Raji (cell line): ENCODE data around the gene EEF1B2.

Experiments used
- POLR2A ChIP-seq: IDR thresholded peaks from 2 replicates; pipeline ENCODE4 v1.6.1; 2011; ENCODE audit warnings: low read depth, low read length, control low read depth; ENCODE audit not compliant: insufficient read depth

EEF1B2 gene

DNA sequence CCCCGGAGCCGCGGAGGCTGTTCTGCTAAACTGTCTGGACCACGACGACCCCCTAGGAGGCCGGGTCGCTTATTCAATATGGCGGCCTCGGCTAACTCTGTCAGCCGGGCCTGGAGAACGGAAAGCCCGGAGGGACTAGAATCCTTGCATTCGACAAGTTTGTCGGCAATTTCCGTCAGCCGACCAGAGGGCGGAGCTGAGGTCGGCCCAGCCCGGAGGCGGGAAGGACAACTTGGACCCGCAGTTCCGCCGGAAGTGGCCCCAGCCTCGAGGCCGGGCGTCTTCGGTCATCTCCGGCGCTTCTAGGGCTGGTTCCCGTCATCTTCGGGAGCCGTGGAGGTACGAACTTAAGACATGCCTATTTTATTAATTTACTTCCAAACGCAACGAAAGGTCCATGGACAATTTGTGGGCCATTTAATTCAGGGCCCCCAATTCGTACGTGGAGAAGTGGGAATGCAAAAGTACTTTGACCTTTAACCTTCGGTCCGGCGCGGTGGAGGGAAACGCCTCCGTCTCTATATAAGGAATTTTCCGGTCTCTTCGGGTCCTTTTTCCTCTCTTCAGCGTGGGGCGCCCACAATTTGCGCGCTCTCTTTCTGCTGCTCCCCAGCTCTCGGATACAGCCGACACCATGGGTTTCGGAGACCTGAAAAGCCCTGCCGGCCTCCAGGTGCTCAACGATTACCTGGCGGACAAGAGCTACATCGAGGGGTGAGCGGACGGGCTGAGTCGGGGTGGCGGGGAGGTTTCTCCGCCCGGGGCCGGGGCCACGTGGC, at the start of gene EEF1B2, which contains the start of gene NDUFS1:
Gene EEF1B2 (plus strand): TSS at position 550 of the 779 bp plus-strand sequence. CDS start 85 bp downstream, at position 635.
Gene NDUFS1 (minus strand): TSS at position 99 of the 779 bp plus-strand sequence. CDS start 5,766 bp downstream, outside the sequence.
- TF ChIP-seq POLR2A, result peak; percentile 71

- TF ChIP-seq POLR2A, result no peak
Observed at GRCh38 chr2:206112108-206112507, 47.6 kb upstream of the EEF1B2 start.

DNA sequence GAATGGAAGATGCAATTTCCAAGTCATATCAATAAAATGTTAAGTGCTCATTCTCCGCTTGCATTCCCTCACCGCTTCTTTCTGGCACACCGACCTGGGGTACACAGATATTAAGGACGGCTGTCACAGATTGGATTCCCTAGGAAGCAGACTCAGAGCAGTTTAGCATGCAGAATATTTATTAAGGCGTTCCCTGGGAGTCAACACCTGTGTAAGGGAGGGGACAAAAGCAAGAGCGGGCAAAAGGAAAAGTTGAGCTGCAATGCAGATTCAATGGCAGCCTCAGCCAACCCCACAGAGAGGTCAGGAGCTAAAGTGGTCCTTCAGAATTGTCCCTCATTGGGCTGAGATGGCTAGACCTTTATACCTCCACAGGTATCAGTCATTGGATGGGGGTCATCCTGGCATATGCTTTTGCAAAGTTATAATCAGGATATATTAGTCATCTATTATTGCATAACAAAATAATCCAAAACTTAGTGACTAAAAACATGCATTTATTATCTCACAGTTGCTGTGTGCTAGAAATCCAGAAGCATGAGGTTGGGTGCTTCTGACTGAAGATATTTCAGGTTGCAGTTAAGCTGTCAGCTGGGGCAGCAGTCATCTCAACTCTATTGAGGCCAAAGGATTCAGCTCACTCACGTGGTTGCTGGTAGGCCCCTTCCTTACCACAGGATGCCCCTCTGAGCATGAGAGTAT, 46.7 kb upstream of the EEF1B2 start:
- TF ChIP-seq POLR2A, result no peak

GRCh38 chr2:206115026-206115578, 44.6 kb upstream of the EEF1B2 start:
- no peak for TF ChIP-seq POLR2A

- TF ChIP-seq POLR2A, result no peak
Observed at GRCh38 chr2:206116278-206116677, 43.4 kb upstream of the EEF1B2 start.

GRCh38 chr2:206125901-206126300, 33.8 kb upstream of the EEF1B2 start:
- TF ChIP-seq POLR2A, result no peak

DNA sequence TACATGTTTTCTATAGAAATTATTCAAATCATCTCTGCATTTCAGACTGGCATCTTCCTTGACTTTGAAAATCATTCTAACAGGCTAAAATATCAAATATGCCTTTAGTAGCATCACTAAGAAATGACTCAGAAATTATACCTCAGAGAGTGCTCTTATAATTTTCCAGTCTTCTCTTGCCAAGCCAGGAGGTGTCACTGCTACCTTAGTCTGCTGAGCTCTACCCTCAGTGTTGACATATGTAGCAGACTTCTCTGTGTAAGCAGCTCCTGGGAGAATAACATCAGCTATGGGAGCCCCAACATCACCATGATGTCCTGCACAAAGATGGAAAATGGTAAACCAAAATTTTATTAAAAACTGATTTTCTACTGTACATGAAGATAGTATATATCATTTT, 32.0 kb upstream of the EEF1B2 start:
- no peak for TF ChIP-seq POLR2A

- no peak for TF ChIP-seq POLR2A
Observed at GRCh38 chr2:206143451-206143850, 16.2 kb upstream of the EEF1B2 start.

- no peak for TF ChIP-seq POLR2A
Observed at GRCh38 chr2:206144383-206144782, 15.3 kb upstream of the EEF1B2 start.

GRCh38 chr2:206145665-206146064, 14.0 kb upstream of the EEF1B2 start:
- TF ChIP-seq POLR2A, result no peak

GRCh38 chr2:206149330-206149729, 10.4 kb upstream of the EEF1B2 start:
- TF ChIP-seq POLR2A, result no peak

- no peak for TF ChIP-seq POLR2A
Observed at GRCh38 chr2:206150168-206150567, 9.5 kb upstream of the EEF1B2 start.

- no peak for TF ChIP-seq POLR2A
Observed at GRCh38 chr2:206150631-206151030, 9.1 kb upstream of the EEF1B2 start.

GRCh38 chr2:206154197-206154596, 5.5 kb upstream of the EEF1B2 start:
- TF ChIP-seq POLR2A, result no peak

GRCh38 chr2:206158563-206159345, 941 bp upstream of the EEF1B2 start:
- TF ChIP-seq POLR2A, result no peak
